Measurements from ENCODE around the gene RAB20.

DNA sequence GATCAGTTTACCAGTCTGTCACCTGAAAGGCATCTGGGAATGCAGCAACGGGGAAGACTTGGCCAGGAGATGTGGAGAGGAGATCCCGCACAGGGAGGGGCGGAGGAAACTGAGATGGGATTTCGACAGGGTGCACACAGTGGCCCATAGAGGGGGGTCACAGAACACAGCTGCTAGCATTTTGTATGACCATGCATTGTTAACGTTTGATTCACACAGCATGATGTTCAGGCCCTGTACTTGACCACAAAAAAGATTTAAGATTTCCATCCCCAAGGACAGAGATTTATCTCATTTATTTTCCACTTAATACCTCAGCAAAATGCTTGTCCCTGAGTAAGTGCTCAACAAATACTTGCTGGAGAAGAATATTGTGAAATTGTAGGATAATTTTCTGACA, 63.2 kb downstream of the RAB20 start:
- TF ChIP-seq, protein P1, sequence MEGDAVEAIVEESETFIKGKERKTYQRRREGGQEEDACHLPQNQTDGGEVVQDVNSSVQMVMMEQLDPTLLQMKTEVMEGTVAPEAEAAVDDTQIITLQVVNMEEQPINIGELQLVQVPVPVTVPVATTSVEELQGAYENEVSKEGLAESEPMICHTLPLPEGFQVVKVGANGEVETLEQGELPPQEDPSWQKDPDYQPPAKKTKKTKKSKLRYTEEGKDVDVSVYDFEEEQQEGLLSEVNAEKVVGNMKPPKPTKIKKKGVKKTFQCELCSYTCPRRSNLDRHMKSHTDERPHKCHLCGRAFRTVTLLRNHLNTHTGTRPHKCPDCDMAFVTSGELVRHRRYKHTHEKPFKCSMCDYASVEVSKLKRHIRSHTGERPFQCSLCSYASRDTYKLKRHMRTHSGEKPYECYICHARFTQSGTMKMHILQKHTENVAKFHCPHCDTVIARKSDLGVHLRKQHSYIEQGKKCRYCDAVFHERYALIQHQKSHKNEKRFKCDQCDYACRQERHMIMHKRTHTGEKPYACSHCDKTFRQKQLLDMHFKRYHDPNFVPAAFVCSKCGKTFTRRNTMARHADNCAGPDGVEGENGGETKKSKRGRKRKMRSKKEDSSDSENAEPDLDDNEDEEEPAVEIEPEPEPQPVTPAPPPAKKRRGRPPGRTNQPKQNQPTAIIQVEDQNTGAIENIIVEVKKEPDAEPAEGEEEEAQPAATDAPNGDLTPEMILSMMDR (IDR thresholded peaks at IDR 0.05), result no peak
- no peak for TF ChIP-seq POLR2A (IDR thresholded peaks at IDR 0.05)

Data from lower leg skin (tissue), 3 donors.